Testis (tissue), 3 donors: ENCODE results near the gene JAK3. TPM values are rescaled to one million over a fixed set of nuclear protein-coding genes. Genes with fewer than 3 reads are reported as not detected.
"Not testable (repeated sequence)": the region's sequence is repeated elsewhere in the genome, so short reads cannot be mapped to it uniquely, and the experiment has no call there.

Experiments used
- DNase-seq: peaks from one replicate; pipeline ENCODE4 v3.0.0-alpha.2; 2019
- H3K27ac ChIP-seq, 2 donors: fragments of 200-600 bp; sonication (generic); one replicate each; pipeline ENCODE4 v1.5.1; 2019
- H3K27me3 ChIP-seq: fragments of 200-600 bp; sonication (generic); one replicate; pipeline ENCODE4 v1.5.1; 2019
- H3K36me3 ChIP-seq: fragments of 200-600 bp; sonication (generic); one replicate; pipeline ENCODE4 v1.5.1; 2017; ENCODE audit warnings: low read depth; ENCODE audit errors: missing control alignments
- H3K4me1 ChIP-seq: fragments of 200-600 bp; sonication (generic); one replicate; pipeline ENCODE4 v1.5.1; 2019
- H3K4me3 ChIP-seq, 2 donors: fragments of 200-600 bp; sonication (generic); one replicate each; pipeline ENCODE4 v1.5.1; 2017 to 2019
- H3K9me3 ChIP-seq: fragments of 200-600 bp; sonication (generic); one replicate; pipeline ENCODE4 v1.5.1; 2017
- CTCF ChIP-seq, 3 experiments: fragments of 450-650 bp in 2 of 3; fragments of 200-600 bp in 1 of 3; sonication (generic) in 1 of 3; IDR thresholded peaks; one replicate each; pipeline ENCODE4 v1.5.1; 2016 to 2019; ENCODE audit warnings: antibody characterized with exemption in 3 of 3, mild to moderate bottlenecking in 2 of 3, moderate library complexity in 1 of 3
- POLR2A ChIP-seq: fragments of 450-650 bp; IDR thresholded peaks from one replicate; pipeline ENCODE4 v1.6.1; 2017; ENCODE audit warnings: antibody characterized with exemption, mild to moderate bottlenecking, moderate library complexity
- WGBS, 2 donors: methylation state at CpG; one replicate each; pipeline ENCODE4 v1.1.5; 2018; 5-methylcytosine and 5-hydroxymethylcytosine counted together
- intact Hi-C: fragments of 100-400 bp; cut with DNase I; formaldehyde crosslinking; loops from one replicate; pipeline ENCODE4 v1.15.1; 2023; ENCODE audit warnings: low total_unique reads
- polyA plus RNA-seq: library from polyadenylated mRNA; stranded (reverse); fragments of 350-450 nt; fragmentation: Illumina TruSeq; extraction: RNeasy Lipid Tissue Mini Kit (QIAGEN cat#74804); gene quantifications from one replicate; pipeline ENCODE4 v1.2.3, GENCODE V29; 2014; ENCODE audit warnings: low read depth, low replicate concordance; ENCODE audit not compliant: insufficient read depth
- small RNA-seq, 2 donors: library from RNA; depleted of rRNA; stranded (forward); fragments of <200 nt; gene quantifications; one replicate each; pipeline ENCODE3, GENCODE V24; 2016
- total RNA-seq, 2 donors: library from RNA; depleted of rRNA; stranded (reverse); fragments of >200 nt; gene quantifications; one replicate each; pipeline ENCODE4 v1.2.3, GENCODE V29; 2016

The JAK3 gene
- total and polyA plus RNA-seq, 3 donors from 2014 or later, result 3.5 to 10.5 (median 5.0) TPM

- peak overlapping the region in 1 of 2 donors; percentile 32 for H3K4me3 ChIP-seq
- no peak for TF ChIP-seq POLR2A
- intact Hi-C loops, result no loop called here
- no peaks in the 10 kb centered on the region for H3K9me3 ChIP-seq
- no peaks in the 10 kb centered on the region for H3K27me3 ChIP-seq
- no peak overlapping the region for H3K27ac ChIP-seq
- H3K4me1 ChIP-seq, result peaks cover 3% of the 10 kb centered on the region
- WGBS, 2 donors, result 18 to 27% methylated on average over 33 to 36 of the region's 37 CpGs
- no peaks in the 10 kb centered on the region for H3K36me3 ChIP-seq
- peak; percentile 73 for DNase-seq
Measured at GRCh38 chr19:17778251-17778967, 69.4 kb downstream of the JAK3 start.

- H3K4me1 ChIP-seq, H3K36me3 ChIP-seq, H3K27ac ChIP-seq, H3K27me3 ChIP-seq, DNase-seq, H3K4me3 ChIP-seq, intact Hi-C loops, H3K9me3 ChIP-seq: not testable (repeated sequence)
- 65 to 70% methylated on average over 10 of the region's 10 CpGs for WGBS, 2 donors
Measured at GRCh38 chr19:17777840-17778239, 69.9 kb downstream of the JAK3 start.

- H3K4me3 ChIP-seq, result no peak overlapping the region
- 51 to 62% methylated on average over 22 to 27 of the region's 27 CpGs for WGBS, 2 donors
- intact Hi-C loops, result no loop called here
Measured at GRCh38 chr19:17775991-17776803, 71.6 kb downstream of the JAK3 start.

GRCh38 chr19:17775245-17775927 is 72.4 kb downstream of the JAK3 start:
- Histone ChIP-seq H3K27ac (no peak overlapping the region), H3K36me3 (no peaks in the 10 kb centered on the region), H3K9me3 (no peaks in the 10 kb centered on the region), H3K4me1 (peaks cover 3% of the 10 kb centered on the region), H3K4me3 (no peak overlapping the region), H3K27me3 (no peaks in the 10 kb centered on the region)
- intact Hi-C loops, result no loop called here
- WGBS, 2 donors, result 69 to 72% methylated on average over 15 to 16 of the region's 16 CpGs
- TF ChIP-seq CTCF (IDR thresholded peaks at IDR 0.05) (peak in 2 of 3 experiments; percentile 54), POLR2A (no peak)
- peak; percentile 56 for DNase-seq

More at GRCh38 chr19:17775991-17776803, 71.6 kb downstream of the JAK3 start:
- no peaks in the 10 kb centered on the region for H3K36me3 ChIP-seq
- peaks cover 3% of the 10 kb centered on the region for H3K4me1 ChIP-seq
- H3K27me3 ChIP-seq, result no peaks in the 10 kb centered on the region
- no peak for DNase-seq
- no peaks in the 10 kb centered on the region for H3K9me3 ChIP-seq
- TF ChIP-seq CTCF (IDR thresholded peaks at IDR 0.05) (no peak), POLR2A (no peak)
- no peak overlapping the region for H3K27ac ChIP-seq

Small RNA genes within 50 kb of the gene (small RNA-seq; reads per million reads assigned to genes)
- gene SNORA68, result 0 reads per million in 2 donors

Other genes with a start within 250 kb of the JAK3 start
- 1 to 10 TPM; 2.6 to 3.2 TPM for gene UNC13A, start 159.6 kb downstream of the JAK3 start, total RNA-seq
- 1.2 TPM for gene UNC13A, start 159.6 kb downstream of the JAK3 start, polyA plus RNA-seq
- gene MAP1S, start 128.5 kb downstream of the JAK3 start, total RNA-seq, result 100 to 1,000 TPM in 1 of 2 donors, 10 to 100 TPM in 1; 95.5 to 106 TPM
- gene MAP1S, start 128.5 kb downstream of the JAK3 start, polyA plus RNA-seq, result 123 TPM
- gene FCHO1, start 96.5 kb downstream of the JAK3 start, total RNA-seq, result 10 to 100 TPM; 12.8 to 15.6 TPM
- 9.8 TPM for gene FCHO1, start 96.5 kb downstream of the JAK3 start, polyA plus RNA-seq
- under 1 TPM; 0.19 to 0.71 TPM for gene B3GNT3, start 52.8 kb downstream of the JAK3 start, total RNA-seq
- 0.63 TPM for gene B3GNT3, start 52.8 kb downstream of the JAK3 start, polyA plus RNA-seq
- gene INSL3, start 26.5 kb downstream of the JAK3 start, total RNA-seq, result 100 to 1,000 TPM in 1 of 2 donors, 10 to 100 TPM in 1; 39.0 to 183 TPM
- gene INSL3, start 26.5 kb downstream of the JAK3 start, polyA plus RNA-seq, result 1,477 TPM
- gene RPL18A, start 11.9 kb upstream of the JAK3 start, total RNA-seq, result 1,000 to 10,000 TPM in 1 of 2 donors, 100 to 1,000 TPM in 1; 551 to 1,098 TPM
- gene RPL18A, start 11.9 kb upstream of the JAK3 start, polyA plus RNA-seq, result 828 TPM
- 1 to 10 TPM in 1 of 2 donors, under 1 TPM in 1; 0.79 to 1.4 TPM for gene SLC5A5, start 24.0 kb upstream of the JAK3 start, total RNA-seq
- gene SLC5A5, start 24.0 kb upstream of the JAK3 start, polyA plus RNA-seq, result 1.1 TPM
- gene CCDC124, start 85.0 kb upstream of the JAK3 start, total RNA-seq, result 10 to 100 TPM; 51.5 to 69.5 TPM
- gene CCDC124, start 85.0 kb upstream of the JAK3 start, polyA plus RNA-seq, result 75.0 TPM
- 10 to 100 TPM; 10.3 to 15.9 TPM for gene KCNN1, start 119.1 kb upstream of the JAK3 start, total RNA-seq
- 4.4 TPM for gene KCNN1, start 119.1 kb upstream of the JAK3 start, polyA plus RNA-seq
- gene ARRDC2, start 160.2 kb upstream of the JAK3 start, total RNA-seq, result 10 to 100 TPM; 13.0 to 15.3 TPM
- gene ARRDC2, start 160.2 kb upstream of the JAK3 start, polyA plus RNA-seq, result 10.3 TPM
- gene IL12RB1, start 239.0 kb upstream of the JAK3 start, total RNA-seq, result 1 to 10 TPM in 1 of 2 donors, under 1 TPM in 1; 0.39 to 2.5 TPM
- 1.8 TPM for gene IL12RB1, start 239.0 kb upstream of the JAK3 start, polyA plus RNA-seq
- 10 to 100 TPM in 1 of 2 donors, 1 to 10 TPM in 1; 9.7 to 11.2 TPM for gene MAST3, start 249.8 kb upstream of the JAK3 start, total RNA-seq
- gene MAST3, start 249.8 kb upstream of the JAK3 start, polyA plus RNA-seq, result 5.0 TPM